OCI-LY7 (cell line): ENCODE measurements around the gene MMAB. TPM values are rescaled to one million over a fixed set of nuclear protein-coding genes. Genes with fewer than 3 reads are reported as not detected.
A peak's percentile ranks its signal among the peaks of the same experiment; 100 is the strongest.

Experiments
- Bru-seq: library from RNA; stranded (reverse); fragments of 400-500 nt; gene quantifications from one replicate; lab custom pipeline; 2021; lab: Mats Ljungman, UMichigan
- BruChase-seq, 2 experiments: library from RNA; stranded (reverse); fragments of 400-500 nt; gene quantifications; one replicate each; lab custom pipeline; 2021; lab: Mats Ljungman, UMichigan
- BruUV-seq: library from RNA; stranded (reverse); fragments of 400-500 nt; replicated peaks from 2 replicates; lab custom pipeline; 2021; lab: Mats Ljungman, UMichigan
- CTCF ChIA-PET: fragments of 300-600 bp; sonication (Branson Sonifier 250); formaldehyde crosslinking; loops from one replicate; lab custom pipeline; 2022; ENCODE audit warnings: antibody characterized with exemption; ENCODE audit not compliant: unreplicated experiment; lab: Charles Lee
- POLR2A ChIA-PET: fragments of 300-600 bp; sonication (Branson Sonifier 250); formaldehyde crosslinking; loops from one replicate; lab custom pipeline; 2022; ENCODE audit warnings: antibody characterized with exemption; lab: Charles Lee
- DNase-seq: peaks from one replicate; pipeline ENCODE4 v3.0.0-alpha.2; 2015; ENCODE audit warnings: low spot score
- H2AFZ ChIP-seq: fragments of 200-600 bp; sonication (generic), shearing (Covaris generic); 2 replicates; pipeline ENCODE4 v1.6.1; 2014; ENCODE audit warnings: mild to moderate bottlenecking, antibody characterized with exemption, low read length, moderate library complexity
- H3K27ac ChIP-seq: fragments of 200-600 bp; sonication (generic); 2 replicates; pipeline ENCODE4 v1.5.1; 2014; ENCODE audit warnings: mixed run types, low read depth, mild to moderate bottlenecking, moderate library complexity, low read length, inconsistent platforms; ENCODE audit not compliant: poor library complexity, severe bottlenecking
- H3K36me3 ChIP-seq: fragments of 200-600 bp; sonication (generic); 2 replicates; pipeline ENCODE4 v1.6.1; 2014; ENCODE audit warnings: mild to moderate bottlenecking, antibody characterized with exemption, low read length, moderate library complexity, mixed read lengths; ENCODE audit not compliant: insufficient read depth
- H3K4me1 ChIP-seq: fragments of 200-600 bp; sonication (generic); 2 replicates; pipeline ENCODE4 v1.5.1; 2014; ENCODE audit warnings: mild to moderate bottlenecking, low read length; ENCODE audit not compliant: insufficient read depth, poor library complexity, severe bottlenecking
- H3K4me2 ChIP-seq: fragments of 200-600 bp; sonication (generic); 2 replicates; pipeline ENCODE4 v1.6.1; 2014; ENCODE audit warnings: mild to moderate bottlenecking, low read length
- H3K4me3 ChIP-seq: fragments of 200-600 bp; sonication (generic); 2 replicates; pipeline ENCODE4 v1.5.1; 2014; ENCODE audit warnings: mild to moderate bottlenecking, low read depth, low read length; ENCODE audit not compliant: poor library complexity, severe bottlenecking
- H3K79me2 ChIP-seq: fragments of 200-600 bp; sonication (generic); 2 replicates; pipeline ENCODE4 v1.6.1; 2016; ENCODE audit warnings: low read depth, mild to moderate bottlenecking, low read length, moderate library complexity, mixed read lengths; ENCODE audit not compliant: insufficient read depth
- H3K9me2 ChIP-seq: fragments of 200-600 bp; sonication (generic); 2 replicates; pipeline ENCODE4 v1.6.1; 2016; ENCODE audit warnings: mild to moderate bottlenecking, low read length, mixed read lengths; ENCODE audit not compliant: insufficient read depth
- H3K9me3 ChIP-seq: fragments of 200-600 bp; sonication (generic); 2 replicates; pipeline ENCODE4 v1.6.1; 2014; ENCODE audit warnings: mild to moderate bottlenecking, mixed run types, low read length, mixed read lengths
- H4K20me1 ChIP-seq: fragments of 200-600 bp; sonication (generic); 2 replicates; pipeline ENCODE4 v1.6.1; 2014; ENCODE audit warnings: mild to moderate bottlenecking, antibody characterized with exemption, low read length, moderate library complexity, mixed read lengths; ENCODE audit not compliant: insufficient read depth
- EZH2phosphoT487 ChIP-seq: fragments of 200-600 bp; sonication (generic); IDR thresholded peaks from 2 replicates; pipeline ENCODE4 v1.6.1; 2018; ENCODE audit warnings: low read depth, borderline replicate concordance, mild to moderate bottlenecking, mixed run types, antibody characterized with exemption, low read length, moderate library complexity, mixed read lengths
- intact Hi-C: fragments of 100-400 bp; cut with micrococcal nuclease; formaldehyde crosslinking; loops from one replicate; pipeline ENCODE4 v1.10.0; 2022; ENCODE audit not compliant: unreplicated experiment
- long read RNA-seq: library from polyadenylated mRNA; stranded (forward); transcript quantifications from one replicate; pipeline ENCODE4 v2.0.0, GENCODE V29; 2022
- total RNA-seq, 2 experiments: library from RNA; depleted of rRNA in 1 of 2; stranded (reverse); fragments of >200 nt in 1 of 2; shearing (Covaris generic) in 1 of 2; gene quantifications; 2 replicates each; pipeline ENCODE4 v1.2.3, GENCODE V29; 2014 to 2022
- TF ChIP-seq, protein P1 (sequence below): fragments of 200-600 bp; sonication (generic); conservative IDR thresholded peaks from 2 replicates; pipeline ENCODE4 v1.5.1; 2014; ENCODE audit warnings: mild to moderate bottlenecking, antibody characterized with exemption, low read length, moderate library complexity, mixed read lengths

MMAB gene
- total RNA-seq (2014; rRNA removed; shearing (Covaris generic)) (44.1 and 59.8 TPM in 2 replicates), total RNA-seq (2022) (90.0 and 93.0 TPM in 2 replicates), Bru-seq, nascent RNA (percentile 67 among the genes with signal in this experiment), BruChase-seq, experiment 1, labeled RNA remaining after a 6-hour chase (percentile 69 among the genes with signal in this experiment), BruChase-seq, experiment 2, labeled RNA remaining after a 2-hour chase (percentile 66 among the genes with signal in this experiment)
- long read RNA-seq, full-length matches to known transcripts = 80 of 138 reads
- long read RNA-seq, partial matches to known transcripts = 39 of 138 reads
- long read RNA-seq, other reads (novel, unspliced or antisense) = 19 of 138 reads

DNA sequence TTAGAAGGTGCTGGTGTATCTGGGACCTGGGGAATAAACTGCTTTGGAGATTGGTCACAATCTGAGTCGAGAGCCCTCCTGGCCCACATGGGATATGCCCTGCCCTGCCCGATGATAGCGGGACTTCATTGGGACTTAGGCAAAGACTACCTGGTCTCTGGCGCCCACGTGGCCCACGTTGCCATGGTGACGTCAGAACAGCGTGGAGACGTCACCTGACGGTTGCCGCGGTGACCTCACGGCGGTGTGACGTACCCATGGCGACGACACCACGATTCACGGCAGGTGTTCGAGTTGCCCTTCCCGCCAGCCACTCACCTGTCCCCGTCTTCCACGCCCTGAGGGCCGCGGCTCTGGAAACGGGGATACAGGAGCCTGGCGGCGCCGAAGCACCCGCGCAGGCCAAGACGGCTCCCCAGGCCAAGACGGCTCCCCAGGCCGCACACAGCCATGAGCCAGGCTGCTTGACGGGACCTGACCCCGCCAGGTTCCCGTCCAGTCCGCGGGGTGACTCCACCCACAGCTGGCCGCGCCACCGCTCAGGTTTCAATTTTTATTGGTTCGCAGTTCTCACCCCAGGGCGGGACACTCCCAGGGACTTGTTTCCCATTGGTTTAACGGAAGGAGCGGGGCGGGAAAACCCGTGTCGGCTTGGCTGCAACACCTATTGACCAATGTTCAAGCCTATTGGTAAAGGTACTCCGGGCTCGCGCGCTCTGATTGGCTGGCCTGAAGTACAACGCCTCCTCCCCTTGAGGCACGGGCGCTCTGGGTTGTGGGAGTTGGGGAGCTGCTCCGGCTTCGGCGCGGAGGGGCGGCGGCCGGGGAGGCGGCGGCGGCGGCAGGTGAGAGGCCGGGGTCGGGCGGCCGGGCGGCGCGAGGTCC is at the start of gene MMAB, which contains the start of gene MVK:
Gene MMAB, minus strand, starts transcription at position 476 of the 885 bp plus-strand sequence. Its CDS starts 24 bp downstream, at position 452.
Gene MVK, plus strand, starts transcription at position 766 of the 885 bp plus-strand sequence. CDS start 1,029 bp downstream, outside the sequence.
- CTCF ChIA-PET = interaction anchor here (0.5 kb wide), 1 partner anchor 35 kb away, joined by 3 read pairs; no protein-coding TSS in a partner anchor
- H3K36me3 ChIP-seq = peaks cover 39% of the 10 kb centered on the region
- no TSS peak for BruUV-seq

DNA sequence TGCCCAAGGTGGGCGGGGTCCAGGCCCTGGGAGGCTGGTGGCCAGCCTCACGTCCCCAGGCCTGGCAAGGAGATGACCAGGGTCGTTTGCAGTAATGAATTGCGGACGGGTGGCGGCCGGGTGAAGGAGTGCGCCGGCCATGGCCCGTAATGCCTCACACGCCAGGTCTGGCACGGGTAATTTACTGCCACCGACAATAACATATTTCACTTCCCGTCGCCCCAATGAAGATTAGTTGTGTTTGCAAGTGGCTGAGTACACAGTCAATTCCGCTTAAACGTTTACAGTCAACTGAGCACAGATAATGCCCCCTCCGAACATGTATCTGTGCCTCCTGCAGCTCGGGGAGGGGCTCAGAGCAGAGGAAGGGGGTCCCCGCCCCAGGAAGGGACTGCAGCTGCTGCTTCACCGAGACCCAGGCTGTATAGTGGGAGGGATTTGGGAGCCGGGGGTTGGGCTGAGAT is 48.6 kb upstream of the MMAB start:
- H2AFZ ChIP-seq = no peak overlapping the region
- H3K9me3 ChIP-seq = no peaks in the 10 kb centered on the region
- no TSS peak for BruUV-seq
- H4K20me1 ChIP-seq = no peaks in the 10 kb centered on the region
- no peak overlapping the region for H3K27ac ChIP-seq
- no peak for DNase-seq
- H3K9me2 ChIP-seq = no peaks in the 10 kb centered on the region
- no peak overlapping the region for H3K4me2 ChIP-seq
- ChIA-PET POLR2A (no interaction called here), CTCF (no interaction called here)
- no peaks in the 10 kb centered on the region for H3K36me3 ChIP-seq
- no peak for TF ChIP-seq EZH2phosphoT487
- TF ChIP-seq, protein P1, sequence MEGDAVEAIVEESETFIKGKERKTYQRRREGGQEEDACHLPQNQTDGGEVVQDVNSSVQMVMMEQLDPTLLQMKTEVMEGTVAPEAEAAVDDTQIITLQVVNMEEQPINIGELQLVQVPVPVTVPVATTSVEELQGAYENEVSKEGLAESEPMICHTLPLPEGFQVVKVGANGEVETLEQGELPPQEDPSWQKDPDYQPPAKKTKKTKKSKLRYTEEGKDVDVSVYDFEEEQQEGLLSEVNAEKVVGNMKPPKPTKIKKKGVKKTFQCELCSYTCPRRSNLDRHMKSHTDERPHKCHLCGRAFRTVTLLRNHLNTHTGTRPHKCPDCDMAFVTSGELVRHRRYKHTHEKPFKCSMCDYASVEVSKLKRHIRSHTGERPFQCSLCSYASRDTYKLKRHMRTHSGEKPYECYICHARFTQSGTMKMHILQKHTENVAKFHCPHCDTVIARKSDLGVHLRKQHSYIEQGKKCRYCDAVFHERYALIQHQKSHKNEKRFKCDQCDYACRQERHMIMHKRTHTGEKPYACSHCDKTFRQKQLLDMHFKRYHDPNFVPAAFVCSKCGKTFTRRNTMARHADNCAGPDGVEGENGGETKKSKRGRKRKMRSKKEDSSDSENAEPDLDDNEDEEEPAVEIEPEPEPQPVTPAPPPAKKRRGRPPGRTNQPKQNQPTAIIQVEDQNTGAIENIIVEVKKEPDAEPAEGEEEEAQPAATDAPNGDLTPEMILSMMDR = no peak
- no peak overlapping the region for H3K4me3 ChIP-seq
- intact Hi-C loops = no loop called here
- H3K79me2 ChIP-seq = no peaks in the 10 kb centered on the region
- H3K4me1 ChIP-seq = no peaks in the 10 kb centered on the region

More for the DNA sequence above, at the start of gene MMAB, which contains the start of gene MVK:
- Histone ChIP-seq H3K9me2 (no peaks in the 10 kb centered on the region), H3K79me2 (peaks cover 4% of the 10 kb centered on the region; the same call in 1 of the 2 replicates), H3K27ac (peak within 1 kb of the TSS; percentile 65), H3K4me2 (peak within 1 kb of the TSS; percentile 98), H3K9me3 (no peaks in the 10 kb centered on the region), H4K20me1 (no peaks in the 10 kb centered on the region), H3K4me3 (peak within 1 kb of the TSS; percentile 75), H2AFZ (peak within 1 kb of the TSS; percentile 93), H3K4me1 (peaks cover 17% of the 10 kb centered on the region)
- peak; percentile 99 for DNase-seq
- TF ChIP-seq, protein P1 = no peak
- no peak for TF ChIP-seq EZH2phosphoT487
- intact Hi-C loops = no loop called here
- POLR2A ChIA-PET = interaction anchor here (0.6 to 2.1 kb wide), 11 partner anchors 8 to 418 kb away, joined by 3 to 14 read pairs (median 3); no protein-coding TSS in a partner anchor
